ENCODE data around the gene KIAA1614. TPM values are rescaled to one million over a fixed set of nuclear protein-coding genes. Genes with fewer than 3 reads are reported as not detected.

KIAA1614 gene
- 4.4 TPM for total RNA-seq

GRCh38 chr1:180912801-180913565, at the start of gene KIAA1614:
TSS of gene KIAA1614 (plus strand) at chr1:180912897. CDS start at chr1:180913244, 347 bp downstream.

Other genes with a start within 250 kb of the KIAA1614 start
- gene STX6, start 110.0 kb downstream of the KIAA1614 start, total RNA-seq = 89.5 TPM
- gene MR1, start 121.1 kb downstream of the KIAA1614 start, total RNA-seq = 0.63 TPM
- gene IER5, start 175.8 kb downstream of the KIAA1614 start, total RNA-seq = 16.9 TPM

Data from parietal lobe (tissue), 1 donor.